Measurements from ENCODE around the gene KCNQ2.
"Not testable (repeated sequence)": the region's sequence is repeated elsewhere in the genome, so short reads cannot be mapped to it uniquely, and the experiment has no call there.

The KCNQ2 gene

DNA sequence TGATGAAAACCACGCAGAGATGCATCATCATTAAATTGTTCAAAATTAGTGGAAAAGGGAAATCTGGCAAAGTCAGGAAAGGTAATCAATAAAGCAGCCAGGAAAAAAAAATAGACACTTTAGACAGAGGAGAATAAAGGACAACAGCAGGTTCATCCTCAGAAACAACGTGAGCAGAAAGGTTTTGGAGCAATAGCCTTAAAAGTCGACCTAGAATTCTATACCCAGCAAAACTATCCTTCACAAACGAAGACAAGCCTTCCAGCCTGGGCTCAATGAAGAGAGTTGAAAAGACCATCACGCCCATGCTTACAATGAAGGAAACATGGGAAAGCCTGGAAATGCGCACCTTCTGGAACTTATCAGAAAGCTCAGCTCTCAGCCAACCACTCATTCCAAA is 86.6 kb downstream of the KCNQ2 start:
- DNase-seq (ENCODE audit: low spot score) = no peak

DNA sequence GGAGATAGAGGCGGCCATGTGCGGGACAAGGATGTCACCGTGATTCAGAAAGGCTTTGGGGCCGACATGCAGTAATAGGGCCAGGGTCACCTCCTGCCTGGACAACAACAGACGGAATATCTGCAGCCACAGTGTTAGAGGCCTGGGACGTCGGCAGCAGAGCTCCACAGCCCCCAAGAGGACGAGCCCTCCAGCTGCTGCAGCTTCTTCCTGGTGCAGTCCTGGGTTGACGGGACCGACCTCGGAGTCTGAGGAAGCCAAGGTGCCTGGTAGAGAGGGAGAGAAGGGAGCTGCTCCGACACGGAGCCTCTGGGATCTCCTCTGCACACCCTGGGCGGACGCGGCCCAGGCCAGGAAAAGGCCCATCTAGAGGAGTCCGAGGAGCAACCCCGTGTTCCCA is 88.1 kb downstream of the KCNQ2 start:
- DNase-seq (ENCODE audit: low spot score) = no peak

- DNase-seq (ENCODE audit: low spot score) = no peak
Measured at GRCh38 chr20:63383556-63383955, 88.9 kb downstream of the KCNQ2 start.

GRCh38 chr20:63382551-63383300 is 89.7 kb downstream of the KCNQ2 start:
- DNase-seq (ENCODE audit: low spot score) = no peak

DNA sequence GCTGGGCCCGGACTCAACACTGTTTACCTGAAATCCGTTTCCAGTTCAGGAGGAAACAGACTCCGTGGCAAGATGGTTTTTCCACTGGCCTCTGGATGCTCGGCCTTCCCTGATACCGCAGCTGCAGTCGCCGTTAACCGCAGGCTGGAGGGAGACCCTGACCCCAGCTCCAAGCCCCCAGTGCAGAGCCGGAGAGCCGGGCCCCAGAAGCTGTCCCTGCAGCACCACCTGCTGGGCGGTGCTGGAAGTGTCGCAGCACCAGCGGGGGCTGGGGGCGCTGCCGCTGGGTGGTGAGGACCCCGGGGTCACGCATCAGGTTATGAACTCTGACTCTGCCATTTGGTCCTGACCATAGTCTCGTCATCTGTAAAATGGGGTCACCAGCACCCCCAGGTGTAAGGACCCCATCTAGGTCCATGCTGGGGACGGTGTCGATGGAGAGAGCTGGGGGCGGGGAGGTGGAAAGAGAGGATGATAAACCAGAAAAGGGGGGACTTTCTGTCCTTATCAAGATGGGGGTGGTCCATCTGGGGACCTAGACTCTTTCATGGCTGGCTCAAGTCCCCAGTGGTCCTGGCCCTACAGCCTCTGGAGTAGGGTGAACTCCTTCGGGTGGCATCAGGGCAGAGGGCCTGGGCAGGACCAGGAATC is 90.5 kb downstream of the KCNQ2 start:
- peak; percentile 82 for DNase-seq (ENCODE audit: low spot score)

GRCh38 chr20:63380346-63380870 is 92.0 kb downstream of the KCNQ2 start:
- no peak for DNase-seq (ENCODE audit: low spot score)

GRCh38 chr20:63379872-63380271 is 92.6 kb downstream of the KCNQ2 start:
- not testable (repeated sequence) for DNase-seq (ENCODE audit: low spot score)

- DNase-seq (ENCODE audit: low spot score) = no peak
Measured at GRCh38 chr20:63379296-63379695, 93.2 kb downstream of the KCNQ2 start.

DNA sequence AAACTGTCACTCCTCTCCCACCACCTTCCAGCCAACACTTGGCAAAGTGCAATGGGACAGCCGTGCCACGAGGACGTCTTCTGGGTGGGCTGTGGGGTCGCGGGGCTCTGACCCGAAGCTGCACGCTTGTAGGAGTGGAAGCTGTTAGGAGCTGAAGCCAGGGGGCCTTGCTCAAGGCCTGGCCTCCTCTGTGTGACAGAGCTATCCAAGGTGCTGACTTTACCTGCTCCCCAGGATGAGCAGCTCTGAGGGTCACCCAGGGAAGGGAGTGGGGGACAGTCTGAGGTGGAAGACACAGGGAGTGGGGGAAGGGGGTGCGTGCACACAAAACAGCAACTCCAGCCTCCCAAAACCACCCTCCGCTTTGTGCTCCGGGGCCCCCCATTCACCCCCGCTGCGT is 93.8 kb downstream of the KCNQ2 start:
- DNase-seq (ENCODE audit: low spot score) = no peak

DNA sequence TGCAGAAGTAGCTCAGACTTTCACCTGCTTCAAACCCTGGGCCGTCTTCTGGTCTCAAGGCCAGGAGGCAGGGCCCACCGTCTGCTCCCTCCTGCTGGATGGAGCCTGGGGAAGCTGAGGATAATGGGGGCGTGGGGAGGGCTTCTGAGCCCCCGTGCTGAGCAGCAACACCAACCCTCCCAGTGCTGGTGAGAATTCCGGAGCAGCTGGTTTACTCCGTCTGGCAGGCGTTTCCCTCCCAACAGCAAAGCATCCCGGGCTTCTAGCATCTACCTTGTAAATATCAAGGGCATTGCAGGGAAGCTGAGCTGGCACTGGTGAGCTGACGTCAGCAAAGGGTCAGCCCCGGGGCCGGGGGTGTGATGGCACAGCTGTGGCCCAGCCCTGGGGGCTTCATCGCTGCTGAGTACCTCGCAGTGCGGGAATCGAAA is 94.5 kb downstream of the KCNQ2 start:
- DNase-seq (ENCODE audit: low spot score) = no peak

- DNase-seq (ENCODE audit: low spot score) = no peak
Measured at GRCh38 chr20:63377256-63377941, 95.1 kb downstream of the KCNQ2 start.

DNA sequence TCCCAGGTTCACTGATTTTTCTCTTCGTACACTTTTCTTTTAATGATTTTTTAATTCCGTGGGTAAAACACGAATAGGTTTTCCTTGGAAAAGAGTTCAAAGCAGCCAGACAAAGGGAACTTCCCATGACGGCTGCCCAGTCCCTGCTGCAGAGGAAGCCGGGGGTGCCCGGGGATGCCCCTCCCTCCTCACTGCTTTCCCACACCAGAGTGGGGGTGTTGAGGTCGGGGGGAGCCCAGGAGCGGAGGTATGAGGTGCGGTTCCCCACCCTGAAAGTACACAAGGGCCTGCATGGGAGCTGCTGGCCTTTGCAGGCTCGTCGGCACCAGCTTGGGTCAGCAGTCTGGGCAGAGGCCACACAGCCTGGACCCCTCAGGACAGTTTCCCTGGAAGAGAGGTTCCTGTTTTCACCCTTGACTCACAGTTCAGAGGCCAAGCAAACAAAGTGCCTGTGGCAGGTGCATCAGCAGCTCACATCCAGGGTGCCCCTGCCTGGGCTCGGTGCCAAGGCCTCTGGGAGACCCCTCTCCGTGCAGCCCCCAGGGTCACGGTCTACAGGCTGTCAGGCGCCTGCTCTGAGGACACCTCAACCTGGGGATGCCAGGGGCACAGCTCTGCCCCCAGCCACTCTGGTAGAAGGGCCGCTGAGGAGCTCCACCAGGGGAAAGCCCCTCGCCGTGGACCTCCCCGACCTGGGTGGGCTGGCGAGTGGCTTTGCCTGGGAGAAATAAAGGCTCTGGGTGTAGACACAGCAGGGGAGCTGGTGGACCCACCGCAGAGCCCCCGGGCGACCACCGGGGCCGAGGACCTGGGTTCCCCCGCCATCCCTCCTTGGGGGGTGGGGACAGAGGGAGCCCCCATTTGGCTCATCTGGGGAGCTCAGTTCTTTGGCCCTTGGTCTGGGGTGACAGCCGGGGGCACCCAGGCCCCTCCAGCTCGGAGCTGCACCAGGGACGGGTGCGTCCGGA is 95.9 kb downstream of the KCNQ2 start:
- no peak for DNase-seq (ENCODE audit: low spot score)

GRCh38 chr20:63375438-63375837 is 97.0 kb downstream of the KCNQ2 start:
- no peak for DNase-seq (ENCODE audit: low spot score)

- no peak for DNase-seq (ENCODE audit: low spot score)
Measured at GRCh38 chr20:63374504-63374903, 98.0 kb downstream of the KCNQ2 start.

- DNase-seq (ENCODE audit: low spot score) = no peak
Measured at GRCh38 chr20:63373996-63374395, 98.5 kb downstream of the KCNQ2 start.

GRCh38 chr20:63372971-63373885 is 99.2 kb downstream of the KCNQ2 start:
- no peak for DNase-seq (ENCODE audit: low spot score)

DNA sequence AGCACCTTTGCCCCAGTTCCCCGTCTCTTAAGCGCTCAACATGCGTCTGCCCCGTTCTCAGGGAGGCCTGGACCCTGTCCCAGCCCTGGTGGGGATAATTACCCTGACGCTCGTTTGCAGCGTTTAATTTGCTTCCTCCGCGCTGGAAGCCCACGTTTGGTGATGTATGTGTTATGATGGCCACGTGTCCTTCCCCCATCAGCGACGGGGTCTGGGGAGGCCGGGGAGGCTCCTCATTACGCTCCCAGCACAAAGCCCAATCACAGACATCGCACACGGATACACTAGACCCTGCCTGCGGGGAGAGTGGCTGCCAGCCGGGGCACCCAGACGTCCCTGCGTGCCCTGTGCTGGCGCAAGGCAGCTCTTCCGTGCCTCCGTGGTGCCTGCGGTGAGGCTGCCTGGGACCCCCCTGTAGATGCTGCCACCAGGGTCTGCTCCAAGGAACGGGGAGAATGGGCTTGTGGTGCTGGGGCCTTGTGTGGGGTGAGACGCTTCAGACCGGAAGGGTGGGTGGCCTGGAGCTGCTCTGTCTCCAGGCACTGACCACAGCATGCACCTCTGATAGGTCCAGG is 101.1 kb downstream of the KCNQ2 start:
- DNase-seq (ENCODE audit: low spot score) = no peak

GRCh38 chr20:63370618-63371187 is 101.8 kb downstream of the KCNQ2 start:
- no peak for DNase-seq (ENCODE audit: low spot score)

DNA sequence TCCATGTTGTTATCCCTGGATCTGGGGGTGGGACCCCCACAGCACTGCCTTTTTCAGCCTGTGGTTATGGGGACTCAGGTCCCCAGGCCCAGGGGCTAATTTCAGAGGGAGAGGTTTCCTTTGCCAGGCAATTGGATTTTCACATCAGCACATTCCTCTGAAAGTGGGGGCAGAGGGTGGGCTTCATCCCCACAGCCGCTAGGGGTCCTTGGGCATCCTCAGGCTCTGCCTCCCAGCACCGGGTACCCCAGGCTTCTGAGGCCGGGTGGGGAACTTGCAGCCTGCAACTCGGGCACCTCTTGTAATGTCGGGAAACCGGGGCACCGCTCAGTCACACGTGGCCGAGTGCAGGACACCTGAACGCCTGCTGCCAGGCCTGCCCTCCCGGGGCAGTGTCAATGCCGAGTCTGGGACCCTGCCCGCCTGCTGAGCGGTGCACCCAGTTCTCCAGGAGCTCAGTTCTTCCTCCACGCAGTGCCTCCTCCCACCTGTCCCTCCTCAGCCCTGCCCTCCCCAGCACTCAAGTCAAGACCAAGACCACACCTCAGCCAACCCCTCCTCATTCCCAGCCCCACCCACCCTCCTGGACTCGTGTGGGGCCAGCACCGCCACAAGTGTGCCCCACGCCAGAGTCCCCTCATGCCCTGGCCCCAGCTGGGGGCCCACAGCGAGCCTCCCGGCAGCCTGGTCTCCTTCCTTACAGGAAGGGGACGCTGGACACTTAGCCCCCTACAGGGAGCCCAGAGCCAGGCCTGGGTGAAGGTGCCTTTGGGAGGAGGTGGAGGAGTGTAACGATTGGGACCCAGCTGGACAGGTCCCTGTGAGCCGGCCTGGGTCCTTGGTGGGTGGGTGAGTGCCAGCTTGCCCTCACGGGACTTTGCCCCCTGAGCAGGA is 102.5 kb downstream of the KCNQ2 start:
- DNase-seq (ENCODE audit: low spot score) = no peak
